ENCODE results near the gene MGRN1. TPM values are rescaled to one million over a fixed set of nuclear protein-coding genes. Genes with fewer than 3 reads are reported as not detected.

The MGRN1 gene
- total and polyA plus RNA-seq, 2 experiments from 2014 or later: 47.2 to 66.6 TPM

- peaks cover 12% of the 10 kb centered on the region for H3K36me3 ChIP-seq
- no peaks in the 10 kb centered on the region for H3K4me1 ChIP-seq (ENCODE audit: low read depth)
- H3K4me3 ChIP-seq: no peak overlapping the region
- TF ChIP-seq, protein P1, sequence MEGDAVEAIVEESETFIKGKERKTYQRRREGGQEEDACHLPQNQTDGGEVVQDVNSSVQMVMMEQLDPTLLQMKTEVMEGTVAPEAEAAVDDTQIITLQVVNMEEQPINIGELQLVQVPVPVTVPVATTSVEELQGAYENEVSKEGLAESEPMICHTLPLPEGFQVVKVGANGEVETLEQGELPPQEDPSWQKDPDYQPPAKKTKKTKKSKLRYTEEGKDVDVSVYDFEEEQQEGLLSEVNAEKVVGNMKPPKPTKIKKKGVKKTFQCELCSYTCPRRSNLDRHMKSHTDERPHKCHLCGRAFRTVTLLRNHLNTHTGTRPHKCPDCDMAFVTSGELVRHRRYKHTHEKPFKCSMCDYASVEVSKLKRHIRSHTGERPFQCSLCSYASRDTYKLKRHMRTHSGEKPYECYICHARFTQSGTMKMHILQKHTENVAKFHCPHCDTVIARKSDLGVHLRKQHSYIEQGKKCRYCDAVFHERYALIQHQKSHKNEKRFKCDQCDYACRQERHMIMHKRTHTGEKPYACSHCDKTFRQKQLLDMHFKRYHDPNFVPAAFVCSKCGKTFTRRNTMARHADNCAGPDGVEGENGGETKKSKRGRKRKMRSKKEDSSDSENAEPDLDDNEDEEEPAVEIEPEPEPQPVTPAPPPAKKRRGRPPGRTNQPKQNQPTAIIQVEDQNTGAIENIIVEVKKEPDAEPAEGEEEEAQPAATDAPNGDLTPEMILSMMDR (IDR thresholded peaks at IDR 0.05; ENCODE audit: low read depth, low read length): no peak
- no peaks in the 10 kb centered on the region for H3K27me3 ChIP-seq
- DNase-seq (ENCODE audit: low read depth in 1 of 2, low spot score in 1 of 2): no peak
- no peak overlapping the region for H3K27ac ChIP-seq
- no peaks in the 10 kb centered on the region for H3K9me3 ChIP-seq (ENCODE audit: low read depth)
These were observed 102.0 kb downstream of the MGRN1 start for GRCh38 chr16:4726616-4727015.

DNA sequence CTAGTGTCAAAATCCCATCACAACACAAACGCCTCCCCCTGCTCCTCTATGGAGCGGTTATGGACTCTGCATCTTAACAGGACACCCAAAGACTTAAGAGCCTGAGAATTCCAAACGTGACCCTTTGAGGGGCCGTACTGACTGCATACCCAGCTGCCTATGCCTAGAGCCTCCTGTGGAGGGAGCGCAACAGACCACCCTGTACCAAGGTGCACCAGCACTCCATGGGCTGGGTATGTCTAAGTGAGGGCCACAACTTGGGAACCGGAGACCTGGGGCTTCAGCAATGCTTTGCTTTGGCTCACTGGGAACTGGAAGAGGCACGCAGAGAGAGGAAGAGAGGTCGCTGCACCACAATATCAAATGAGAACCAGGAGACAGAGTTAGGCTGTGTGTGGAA is 104.0 kb downstream of the MGRN1 start:
- TF ChIP-seq, protein P1 (IDR thresholded peaks at IDR 0.05; ENCODE audit: low read depth, low read length): no peak
- Histone ChIP-seq H3K27ac (no peak overlapping the region), H3K9me3 (ENCODE audit: low read depth) (no peaks in the 10 kb centered on the region), H3K4me3 (no peak overlapping the region), H3K4me1 (ENCODE audit: low read depth) (no peaks in the 10 kb centered on the region), H3K36me3 (peaks cover 12% of the 10 kb centered on the region), H3K27me3 (no peaks in the 10 kb centered on the region)
- DNase-seq (ENCODE audit: low read depth in 1 of 2, low spot score in 1 of 2): no peak

DNA sequence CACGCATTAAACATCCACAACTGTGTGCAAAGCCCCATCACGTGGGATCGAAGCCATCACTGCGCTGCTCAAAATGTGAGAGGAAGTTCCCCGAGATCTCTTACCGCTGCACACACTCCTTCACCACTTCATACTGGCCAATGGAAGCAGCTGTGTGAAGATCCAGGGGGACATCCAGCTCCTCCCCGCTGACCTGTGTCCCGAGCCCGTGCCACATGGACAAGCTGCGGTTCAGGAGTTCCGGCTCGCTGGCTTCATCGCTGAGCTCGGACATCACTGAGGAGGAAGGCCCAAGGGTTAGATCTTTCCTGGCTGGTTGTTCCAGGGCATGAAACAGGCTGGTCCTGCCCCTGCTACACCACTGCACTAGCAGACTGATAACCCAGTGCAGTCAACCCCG is 105.2 kb downstream of the MGRN1 start:
- Histone ChIP-seq H3K4me3 (no peak overlapping the region), H3K27ac (no peak overlapping the region), H3K9me3 (ENCODE audit: low read depth) (no peaks in the 10 kb centered on the region), H3K27me3 (no peaks in the 10 kb centered on the region), H3K4me1 (ENCODE audit: low read depth) (no peaks in the 10 kb centered on the region), H3K36me3 (peaks cover 8% of the 10 kb centered on the region)
- no peak for DNase-seq (ENCODE audit: low read depth in 1 of 2, low spot score in 1 of 2)
- TF ChIP-seq, protein P1 (IDR thresholded peaks at IDR 0.05; ENCODE audit: low read depth, low read length): no peak

DNA sequence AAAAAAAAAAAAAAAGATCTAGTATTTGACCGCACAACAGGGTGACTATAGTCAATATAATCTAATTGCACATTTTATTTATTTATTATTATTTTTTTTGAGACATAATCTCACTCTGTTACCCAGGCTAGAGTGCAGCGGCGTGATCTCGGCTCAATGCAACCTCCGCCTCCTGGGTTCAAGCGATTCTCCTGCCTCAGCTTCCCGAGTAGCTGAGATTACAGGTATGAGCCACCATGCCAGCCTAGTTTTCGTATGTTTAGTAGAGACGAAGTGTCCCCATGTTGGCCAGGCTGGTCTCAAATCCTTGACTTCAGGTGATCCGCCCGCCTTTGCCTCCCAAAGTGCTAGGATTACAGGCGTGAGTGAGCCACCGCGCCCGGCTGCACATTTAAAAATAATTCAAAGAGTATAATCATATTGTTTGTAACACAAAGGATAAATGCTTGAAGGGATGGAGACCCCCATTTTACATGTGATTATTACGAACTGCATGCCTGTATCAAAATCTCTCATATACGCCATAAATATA is 108.7 kb downstream of the MGRN1 start:
- Histone ChIP-seq H3K9me3 (ENCODE audit: low read depth) (no peaks in the 10 kb centered on the region), H3K36me3 (peaks cover 2% of the 10 kb centered on the region), H3K4me3 (peak overlapping the region; percentile 70), H3K4me1 (ENCODE audit: low read depth) (no peaks in the 10 kb centered on the region), H3K27me3 (no peaks in the 10 kb centered on the region), H3K27ac (no peak overlapping the region)
- TF ChIP-seq, protein P1 (IDR thresholded peaks at IDR 0.05; ENCODE audit: low read depth, low read length): no peak
- no peak for DNase-seq (ENCODE audit: low read depth in 1 of 2, low spot score in 1 of 2)

GRCh38 chr16:4733747-4734062 is 109.1 kb downstream of the MGRN1 start:
- Histone ChIP-seq H3K4me1 (ENCODE audit: low read depth) (no peaks in the 10 kb centered on the region), H3K27ac (peak overlapping the region; percentile 79), H3K9me3 (ENCODE audit: low read depth) (no peaks in the 10 kb centered on the region), H3K4me3 (peak overlapping the region; percentile 70), H3K36me3 (peaks cover 2% of the 10 kb centered on the region), H3K27me3 (no peaks in the 10 kb centered on the region)
- no peak for DNase-seq (ENCODE audit: low read depth in 1 of 2, low spot score in 1 of 2)
- TF ChIP-seq, protein P1 (IDR thresholded peaks at IDR 0.05; ENCODE audit: low read depth, low read length): no peak

Measured in cardiac muscle cell (in vitro differentiated cells and primary cell).